ENCODE data around the gene RGMA.
"Not testable (repeated sequence)": the region's sequence is repeated elsewhere in the genome, so short reads cannot be mapped to it uniquely, and the experiment has no call there.

RGMA gene

DNA sequence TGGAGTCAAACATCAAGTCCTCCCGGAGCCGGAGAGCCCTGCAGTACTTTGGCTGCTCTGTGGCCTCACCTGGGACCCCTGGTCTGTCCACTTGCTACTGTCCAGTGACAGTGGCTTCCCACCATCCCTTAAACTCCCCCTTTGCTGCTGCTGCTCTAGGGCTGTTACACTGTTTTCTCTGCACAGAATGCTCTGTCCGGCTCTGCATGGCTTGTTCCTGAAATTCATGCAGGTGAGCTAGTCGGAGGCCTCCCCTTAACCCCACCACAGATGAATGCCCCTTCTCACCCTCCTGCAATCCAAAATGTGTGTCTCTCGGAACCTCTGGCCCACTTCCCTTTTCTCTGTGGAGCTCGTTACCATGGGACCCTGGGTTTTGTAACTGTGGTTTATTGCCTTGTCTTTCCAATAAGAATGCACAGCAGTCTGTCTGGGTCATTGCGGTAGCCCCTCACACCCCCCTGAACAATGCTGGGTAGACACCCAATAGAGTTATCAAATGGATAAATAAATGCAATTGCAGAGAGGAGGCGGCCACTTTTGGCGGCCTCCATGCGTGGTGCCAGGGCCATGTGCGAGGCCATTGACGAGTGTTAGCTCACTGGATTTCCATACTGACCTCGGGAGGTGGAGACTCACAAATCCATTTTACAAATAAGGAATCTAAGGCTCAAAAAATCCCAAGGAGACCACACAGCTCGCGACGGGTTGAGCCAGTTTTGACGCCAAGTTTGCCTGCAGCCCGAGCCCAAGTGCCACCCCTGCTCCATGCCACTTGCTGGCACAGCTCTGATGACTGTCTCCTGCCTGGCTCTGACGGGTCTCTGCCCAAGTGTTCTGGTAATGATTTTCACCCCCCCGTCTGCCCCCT is 48.5 kb downstream of the RGMA start:
- DNase-seq (ENCODE audit: insufficient read length, low spot score) (no peak), FAIRE-seq (no peak)
- TF ChIP-seq POU2F2 (IDR thresholded peaks at IDR 0.05; ENCODE audit: low read depth, low read length) (no peak), TAF1 (IDR thresholded peaks at IDR 0.05; ENCODE audit: low read depth, low read length) (no peak), POLR2AphosphoS5 (IDR thresholded peaks at IDR 0.05; ENCODE audit: low read depth, low read length) (no peak), SPI1 (IDR thresholded peaks at IDR 0.05; ENCODE audit: low read depth, low read length) (peak; percentile 80), POLR2A (IDR thresholded peaks at IDR 0.05; ENCODE audit: low read depth, low read length) (no peak), PAX5 (IDR thresholded peaks at IDR 0.05; ENCODE audit: insufficient read depth, low read length, severe bottlenecking) (no peak)

DNA sequence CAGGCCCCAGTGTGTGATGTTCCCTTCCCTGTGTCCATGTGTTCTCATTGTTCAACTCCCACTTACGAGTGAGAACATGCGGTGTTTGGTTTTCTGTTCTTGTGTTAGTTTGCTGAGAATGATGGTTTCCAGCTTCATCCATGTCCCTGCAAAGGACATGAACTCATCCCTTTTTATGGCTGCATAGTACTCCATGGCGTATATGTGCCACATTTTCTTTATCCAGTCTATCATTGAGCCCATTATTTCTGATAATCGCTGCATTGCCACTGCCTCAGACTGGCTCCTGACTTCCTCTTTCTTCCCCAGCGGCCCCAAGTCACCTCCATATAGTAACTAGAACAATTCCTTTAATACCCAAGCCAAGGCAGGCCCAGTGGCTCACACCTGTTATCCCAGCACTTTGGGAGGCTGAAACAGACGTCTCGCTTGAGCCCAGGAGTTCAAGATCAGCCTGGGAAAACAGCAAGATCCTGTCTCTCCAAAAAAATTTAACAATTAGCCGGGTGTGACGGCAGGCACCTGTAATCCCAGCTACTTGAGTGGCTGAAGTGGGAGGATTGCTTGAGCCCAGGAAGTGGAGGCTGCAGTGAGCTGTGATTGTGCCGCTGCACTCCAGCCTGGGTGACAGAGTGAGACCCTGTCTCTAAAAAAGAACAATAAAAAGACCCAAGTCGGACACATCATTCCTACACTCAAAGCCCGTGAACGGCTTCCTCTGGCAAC is 49.3 kb downstream of the RGMA start:
- not testable (repeated sequence) for DNase-seq (ENCODE audit: insufficient read length, low spot score); FAIRE-seq
- TF ChIP-seq SPI1 (IDR thresholded peaks at IDR 0.05; ENCODE audit: low read depth, low read length) = 0 out of 2 replicates have a peak, but pooled peaks have one; percentile 17

DNA sequence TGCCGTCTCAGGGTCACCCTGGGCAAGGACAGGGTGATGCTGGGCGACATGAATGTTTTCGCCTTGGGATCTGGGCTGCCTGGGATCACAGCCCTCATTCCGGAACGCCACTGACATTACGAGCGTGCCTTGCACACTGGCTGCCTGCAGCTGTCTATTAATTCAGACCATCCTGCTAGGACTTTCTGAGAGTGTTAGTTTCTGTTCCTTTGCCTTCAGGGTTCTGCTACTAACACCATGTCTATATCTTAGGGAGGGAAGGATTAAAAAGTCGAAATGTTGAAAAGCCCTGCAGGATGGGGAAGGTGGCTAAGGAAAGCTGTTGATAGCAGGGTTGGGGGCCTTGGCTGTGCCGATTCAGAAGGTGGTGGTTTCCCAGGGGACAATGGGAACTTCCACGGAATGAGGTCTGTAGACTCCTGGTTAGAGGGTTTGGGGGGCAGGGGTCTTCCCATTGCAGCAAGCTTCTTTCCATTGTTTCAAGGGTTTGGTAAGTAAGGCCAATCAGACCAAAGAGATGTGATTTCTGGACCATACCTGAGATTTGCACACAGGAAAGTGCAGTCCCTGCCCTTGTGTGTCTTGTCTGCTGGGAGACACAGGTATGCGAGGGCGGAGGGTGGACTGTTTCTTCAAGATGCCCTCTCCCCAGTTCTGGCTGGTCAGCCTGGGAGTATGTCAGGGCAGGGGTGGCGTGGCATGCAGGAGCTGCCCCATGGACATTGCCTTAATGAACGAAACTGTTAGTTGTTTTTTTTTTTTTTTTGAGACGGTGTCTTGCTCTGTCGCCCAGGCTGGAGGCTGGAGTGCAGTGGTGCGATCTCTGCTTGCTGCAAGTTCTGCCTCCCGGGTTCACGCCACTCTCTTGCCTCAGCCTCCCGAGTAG is 50.9 kb downstream of the RGMA start:
- FAIRE-seq = no peak
- no peak for DNase-seq (ENCODE audit: insufficient read length, low spot score)
- TF ChIP-seq TAF1 (IDR thresholded peaks at IDR 0.05; ENCODE audit: low read depth, low read length) (no peak), SPI1 (IDR thresholded peaks at IDR 0.05; ENCODE audit: low read depth, low read length) (no peak), POLR2AphosphoS5 (IDR thresholded peaks at IDR 0.05; ENCODE audit: low read depth, low read length) (no peak), POLR2A (IDR thresholded peaks at IDR 0.05; ENCODE audit: low read depth, low read length) (no peak), PAX5 (IDR thresholded peaks at IDR 0.05; ENCODE audit: insufficient read depth, low read length, severe bottlenecking) (no peak), POU2F2 (IDR thresholded peaks at IDR 0.05; ENCODE audit: low read depth, low read length) (no peak)

DNA sequence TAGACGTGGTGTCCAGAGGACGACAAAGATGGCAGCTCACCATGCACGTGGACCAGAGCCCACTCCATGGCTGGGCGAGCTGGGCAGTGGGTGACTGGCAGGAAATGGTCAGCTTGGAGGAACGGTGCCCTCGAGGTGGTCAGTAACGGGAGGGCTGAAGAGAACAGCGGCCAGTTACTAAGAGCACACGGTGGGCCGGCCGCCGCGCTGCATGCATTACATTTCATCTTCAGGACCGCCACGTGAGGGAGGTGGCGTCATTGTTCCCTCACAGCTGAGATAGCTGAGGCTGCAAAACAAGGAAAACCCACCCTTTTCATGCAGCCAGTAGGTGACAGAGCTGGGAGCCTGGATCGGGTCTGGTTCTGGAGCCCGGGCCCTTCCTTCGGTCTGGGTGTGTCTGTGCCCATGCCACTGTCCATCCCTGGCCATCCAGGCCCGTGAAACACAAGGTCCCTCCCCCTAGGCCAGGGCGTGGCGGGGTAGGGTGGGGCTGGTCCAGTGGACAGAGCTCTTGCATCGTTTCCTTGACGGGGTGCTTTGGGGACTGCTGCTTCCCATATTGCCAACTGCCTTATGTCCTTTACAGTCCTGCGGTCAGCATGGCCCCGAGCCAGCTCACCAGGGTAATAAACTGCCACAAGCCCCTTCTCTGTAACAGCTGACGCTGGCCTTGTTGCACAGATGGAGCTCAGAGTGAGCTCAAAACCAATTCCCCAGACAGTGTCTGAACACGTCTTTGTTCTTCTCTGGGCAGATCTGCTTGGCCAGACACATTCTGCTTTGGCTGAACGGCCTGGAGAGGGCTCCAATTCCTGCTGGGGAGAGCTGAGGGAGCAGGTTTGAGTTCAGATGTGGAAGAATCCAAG is 51.8 kb downstream of the RGMA start:
- TF ChIP-seq POLR2A (IDR thresholded peaks at IDR 0.05; ENCODE audit: low read depth, low read length) (no peak), POU2F2 (IDR thresholded peaks at IDR 0.05; ENCODE audit: low read depth, low read length) (no peak), SPI1 (IDR thresholded peaks at IDR 0.05; ENCODE audit: low read depth, low read length) (no peak), POLR2AphosphoS5 (IDR thresholded peaks at IDR 0.05; ENCODE audit: low read depth, low read length) (no peak), TAF1 (IDR thresholded peaks at IDR 0.05; ENCODE audit: low read depth, low read length) (no peak), PAX5 (IDR thresholded peaks at IDR 0.05; ENCODE audit: insufficient read depth, low read length, severe bottlenecking) (no peak)
- DNase-seq (ENCODE audit: insufficient read length, low spot score) (no peak), FAIRE-seq (no peak)

DNA sequence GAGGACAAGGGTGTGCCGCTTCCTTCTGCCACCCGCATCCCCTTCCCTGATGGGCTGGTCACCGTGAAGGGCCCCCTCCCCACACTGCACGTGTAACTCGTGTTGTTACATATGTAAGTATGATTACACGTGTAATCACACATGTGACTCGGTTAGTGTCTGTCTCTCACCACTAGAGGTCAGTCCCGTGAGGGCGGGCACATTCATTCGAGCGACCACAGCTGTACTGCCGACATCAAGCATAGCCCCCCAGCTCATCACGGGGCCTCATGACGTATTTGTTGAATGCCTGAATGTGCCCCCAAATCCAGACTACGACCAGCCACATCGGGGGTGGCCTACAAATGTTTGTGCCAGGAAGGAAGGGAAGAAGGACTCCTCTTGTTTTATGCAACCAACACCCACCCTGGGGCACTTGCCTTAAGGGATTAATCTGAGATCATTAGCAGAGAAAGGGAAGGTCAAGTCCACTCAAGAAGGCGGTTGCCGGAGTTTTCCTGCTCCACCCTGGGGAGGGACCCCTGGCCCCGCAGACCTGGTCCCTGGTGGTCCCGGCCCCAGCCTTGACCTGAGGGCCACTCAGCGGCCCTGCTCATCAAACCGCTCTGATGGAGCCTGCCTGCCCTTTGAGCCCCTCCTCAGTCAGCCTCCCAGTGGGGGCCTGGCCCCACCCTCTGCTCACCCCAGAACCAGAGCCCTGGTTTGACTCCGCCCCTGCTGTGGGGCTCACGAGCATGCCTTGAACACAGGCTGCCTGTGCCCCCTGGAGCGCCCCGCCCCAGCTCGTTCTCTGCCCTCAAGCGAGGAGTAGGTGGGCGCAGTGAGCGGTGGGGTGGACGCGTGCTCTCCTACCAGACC is 52.8 kb downstream of the RGMA start:
- TF ChIP-seq POU2F2 (IDR thresholded peaks at IDR 0.05; ENCODE audit: low read depth, low read length) (no peak), PAX5 (IDR thresholded peaks at IDR 0.05; ENCODE audit: insufficient read depth, low read length, severe bottlenecking) (no peak), POLR2AphosphoS5 (IDR thresholded peaks at IDR 0.05; ENCODE audit: low read depth, low read length) (no peak), TAF1 (IDR thresholded peaks at IDR 0.05; ENCODE audit: low read depth, low read length) (no peak), POLR2A (IDR thresholded peaks at IDR 0.05; ENCODE audit: low read depth, low read length) (no peak), SPI1 (IDR thresholded peaks at IDR 0.05; ENCODE audit: low read depth, low read length) (no peak)
- FAIRE-seq (peak; percentile 97), DNase-seq (ENCODE audit: insufficient read length, low spot score) (peak; percentile 68)

DNA sequence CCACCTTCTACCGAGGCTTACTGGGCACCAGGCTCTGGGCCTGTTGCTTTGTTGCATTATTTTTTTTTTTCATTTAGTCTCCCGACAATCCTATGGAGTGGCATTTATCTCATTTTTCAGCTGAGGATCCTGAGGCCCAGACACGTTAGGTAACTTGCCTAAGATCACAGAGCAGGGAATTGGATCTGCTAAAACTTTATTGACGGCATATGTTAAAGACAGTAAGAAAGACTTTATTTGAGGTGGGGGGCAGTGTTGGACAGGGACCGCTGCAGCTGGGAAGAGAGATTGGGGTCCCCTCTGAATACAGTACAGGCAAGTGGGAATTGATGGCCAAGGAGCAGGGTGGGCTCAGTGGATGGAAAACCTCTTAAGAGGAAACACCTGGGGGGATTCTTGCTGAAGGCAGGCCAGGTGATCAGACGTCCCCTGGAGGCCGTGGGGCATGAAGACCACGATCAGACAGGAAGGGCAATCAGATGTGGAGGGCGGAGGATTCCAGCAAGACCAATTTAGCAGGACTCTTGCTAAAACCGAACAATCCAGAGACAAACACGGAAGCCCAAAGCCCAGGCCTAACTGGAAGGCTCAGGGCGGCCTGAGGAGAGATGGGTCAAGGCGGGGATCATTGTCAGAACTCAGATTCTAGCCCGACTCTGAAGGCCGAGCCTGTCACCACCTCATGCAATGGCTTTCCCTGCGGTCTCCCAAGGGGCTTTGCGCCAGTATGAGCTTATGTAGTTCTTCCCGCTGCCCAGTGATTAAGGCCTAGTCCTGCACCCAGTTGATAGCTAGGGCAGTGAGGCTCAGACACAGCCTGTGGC is 53.7 kb downstream of the RGMA start:
- FAIRE-seq = no peak
- TF ChIP-seq POLR2AphosphoS5 (IDR thresholded peaks at IDR 0.05; ENCODE audit: low read depth, low read length) (no peak), PAX5 (IDR thresholded peaks at IDR 0.05; ENCODE audit: insufficient read depth, low read length, severe bottlenecking) (no peak), TAF1 (IDR thresholded peaks at IDR 0.05; ENCODE audit: low read depth, low read length) (no peak), POLR2A (IDR thresholded peaks at IDR 0.05; ENCODE audit: low read depth, low read length) (no peak), POU2F2 (IDR thresholded peaks at IDR 0.05; ENCODE audit: low read depth, low read length) (no peak), SPI1 (IDR thresholded peaks at IDR 0.05; ENCODE audit: low read depth, low read length) (no peak)
- DNase-seq (ENCODE audit: insufficient read length, low spot score) = no peak

DNA sequence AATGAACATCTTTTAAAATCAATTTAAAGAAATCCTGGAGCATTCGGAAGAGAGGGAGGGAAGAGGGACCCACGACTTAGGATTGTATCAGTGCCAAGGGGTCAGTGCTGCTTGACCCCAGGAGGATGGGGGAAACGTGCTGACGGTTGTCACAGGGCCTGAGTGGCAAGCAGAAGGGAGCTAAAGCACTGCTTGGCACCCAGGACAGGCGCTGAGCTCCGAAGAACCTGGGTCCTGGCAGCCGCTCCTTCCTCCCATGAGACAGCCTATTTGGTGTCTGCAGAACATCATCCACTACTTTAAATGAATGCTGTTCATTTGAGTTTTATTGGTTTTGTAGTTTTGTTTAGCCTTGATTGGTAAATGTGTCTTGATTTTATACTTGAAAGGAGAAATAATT is 54.5 kb downstream of the RGMA start:
- FAIRE-seq (no peak), DNase-seq (ENCODE audit: insufficient read length, low spot score) (no peak)
- TF ChIP-seq POLR2A (IDR thresholded peaks at IDR 0.05; ENCODE audit: low read depth, low read length) = no peak

All from GM12891 (cell line).